Skin epidermis (tissue), 12 donors: ENCODE measurements around the gene LHFPL5.

Experiments
- H3K27ac ChIP-seq, 21 experiments: fragments of 200-600 bp; sonication (generic) in 11 of 21; one replicate each; pipeline ENCODE4 v1.5.0; 2020; ENCODE audit warnings: mild to moderate bottlenecking in 3 of 21, inconsistent platforms in 2 of 21, moderate library complexity in 2 of 21
- H3K4me3 ChIP-seq, 7 experiments: fragments of 200-600 bp; sonication (generic) in 2 of 7; one replicate each; pipeline ENCODE4 v1.5.0; 2020; ENCODE audit warnings: inconsistent platforms in 2 of 7, mild to moderate bottlenecking in 2 of 7, moderate library complexity in 1 of 7

Gene LHFPL5

GRCh38 chr6:35842381-35842780 is 37.2 kb downstream of the LHFPL5 start:
- H3K4me3 ChIP-seq, result no peak overlapping the region
- H3K27ac ChIP-seq, result no peak overlapping the region

- H3K27ac ChIP-seq, result no peak overlapping the region
- H3K4me3 ChIP-seq, result no peak overlapping the region
Observed at GRCh38 chr6:35844290-35844689, 39.1 kb downstream of the LHFPL5 start.

- Histone ChIP-seq H3K4me3 (no peak overlapping the region), H3K27ac (no peak overlapping the region)
Observed at GRCh38 chr6:35850208-35850607, 45.1 kb downstream of the LHFPL5 start.

- no peak overlapping the region for H3K27ac ChIP-seq
- H3K4me3 ChIP-seq, result no peak overlapping the region
Observed at GRCh38 chr6:35852994-35853393, 47.8 kb downstream of the LHFPL5 start.

GRCh38 chr6:35856250-35856649 is 51.1 kb downstream of the LHFPL5 start:
- H3K27ac ChIP-seq, result no peak overlapping the region
- H3K4me3 ChIP-seq, result no peak overlapping the region

- Histone ChIP-seq H3K4me3 (no peak overlapping the region), H3K27ac (no peak overlapping the region)
Observed at GRCh38 chr6:35857853-35858252, 52.7 kb downstream of the LHFPL5 start.

GRCh38 chr6:35859367-35859766 is 54.2 kb downstream of the LHFPL5 start:
- H3K27ac ChIP-seq, result no peak overlapping the region

More at GRCh38 chr6:35859367-35859766, 54.2 kb downstream of the LHFPL5 start:
- no peak overlapping the region for H3K4me3 ChIP-seq
